ENCODE measurements around the gene ZNF277. TPM values are rescaled to one million over a fixed set of nuclear protein-coding genes. Genes with fewer than 3 reads are reported as not detected.

Gene ZNF277
- polyA plus RNA-seq, 2 of the 4 experiments (the other 2 are of a cell fraction): 23.4 to 31.9 TPM

DNA sequence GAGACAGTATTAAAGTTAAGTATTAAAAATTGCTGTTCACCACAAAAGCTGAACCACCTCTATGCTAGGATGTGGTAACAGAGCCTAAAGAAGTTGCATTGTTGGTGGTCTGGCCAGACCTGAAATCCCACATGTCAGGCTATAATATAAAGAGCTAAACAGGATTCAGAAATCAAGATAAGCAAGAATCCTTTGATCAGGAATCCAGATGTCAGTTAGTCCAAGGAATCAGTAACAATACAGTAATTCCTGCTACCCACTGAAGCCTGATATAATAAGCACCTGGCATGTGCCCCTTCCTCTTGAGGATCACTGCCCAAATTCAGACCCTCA is 48.9 kb downstream of the ZNF277 start:
- DNase-seq (ENCODE audit: low read depth in 1 of 2, low spot score in 1 of 2) (no peak), ATAC-seq (no peak), FAIRE-seq (no peak)
- Histone ChIP-seq H3K9me3 (no peaks in the 10 kb centered on the region), H3K4me1 (peaks cover 21% of the 10 kb centered on the region), H3K4me2 (no peak overlapping the region), H3K27ac (no peak overlapping the region), H3K4me3 (no peak overlapping the region)
- POLR2A ChIA-PET: no interaction called here
- CTCF ChIA-PET: no interaction called here
- no peak for TF ChIP-seq EHF (CRISPR knock-in tag; IDR thresholded peaks at IDR 0.05)
- TF ChIP-seq PHF8 (IDR thresholded peaks at IDR 0.05; ENCODE audit: borderline replicate concordance, low read depth): no peak
- TF ChIP-seq, protein P1, sequence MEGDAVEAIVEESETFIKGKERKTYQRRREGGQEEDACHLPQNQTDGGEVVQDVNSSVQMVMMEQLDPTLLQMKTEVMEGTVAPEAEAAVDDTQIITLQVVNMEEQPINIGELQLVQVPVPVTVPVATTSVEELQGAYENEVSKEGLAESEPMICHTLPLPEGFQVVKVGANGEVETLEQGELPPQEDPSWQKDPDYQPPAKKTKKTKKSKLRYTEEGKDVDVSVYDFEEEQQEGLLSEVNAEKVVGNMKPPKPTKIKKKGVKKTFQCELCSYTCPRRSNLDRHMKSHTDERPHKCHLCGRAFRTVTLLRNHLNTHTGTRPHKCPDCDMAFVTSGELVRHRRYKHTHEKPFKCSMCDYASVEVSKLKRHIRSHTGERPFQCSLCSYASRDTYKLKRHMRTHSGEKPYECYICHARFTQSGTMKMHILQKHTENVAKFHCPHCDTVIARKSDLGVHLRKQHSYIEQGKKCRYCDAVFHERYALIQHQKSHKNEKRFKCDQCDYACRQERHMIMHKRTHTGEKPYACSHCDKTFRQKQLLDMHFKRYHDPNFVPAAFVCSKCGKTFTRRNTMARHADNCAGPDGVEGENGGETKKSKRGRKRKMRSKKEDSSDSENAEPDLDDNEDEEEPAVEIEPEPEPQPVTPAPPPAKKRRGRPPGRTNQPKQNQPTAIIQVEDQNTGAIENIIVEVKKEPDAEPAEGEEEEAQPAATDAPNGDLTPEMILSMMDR (IDR thresholded peaks at IDR 0.05): no peak
- TF ChIP-seq, protein P2, sequence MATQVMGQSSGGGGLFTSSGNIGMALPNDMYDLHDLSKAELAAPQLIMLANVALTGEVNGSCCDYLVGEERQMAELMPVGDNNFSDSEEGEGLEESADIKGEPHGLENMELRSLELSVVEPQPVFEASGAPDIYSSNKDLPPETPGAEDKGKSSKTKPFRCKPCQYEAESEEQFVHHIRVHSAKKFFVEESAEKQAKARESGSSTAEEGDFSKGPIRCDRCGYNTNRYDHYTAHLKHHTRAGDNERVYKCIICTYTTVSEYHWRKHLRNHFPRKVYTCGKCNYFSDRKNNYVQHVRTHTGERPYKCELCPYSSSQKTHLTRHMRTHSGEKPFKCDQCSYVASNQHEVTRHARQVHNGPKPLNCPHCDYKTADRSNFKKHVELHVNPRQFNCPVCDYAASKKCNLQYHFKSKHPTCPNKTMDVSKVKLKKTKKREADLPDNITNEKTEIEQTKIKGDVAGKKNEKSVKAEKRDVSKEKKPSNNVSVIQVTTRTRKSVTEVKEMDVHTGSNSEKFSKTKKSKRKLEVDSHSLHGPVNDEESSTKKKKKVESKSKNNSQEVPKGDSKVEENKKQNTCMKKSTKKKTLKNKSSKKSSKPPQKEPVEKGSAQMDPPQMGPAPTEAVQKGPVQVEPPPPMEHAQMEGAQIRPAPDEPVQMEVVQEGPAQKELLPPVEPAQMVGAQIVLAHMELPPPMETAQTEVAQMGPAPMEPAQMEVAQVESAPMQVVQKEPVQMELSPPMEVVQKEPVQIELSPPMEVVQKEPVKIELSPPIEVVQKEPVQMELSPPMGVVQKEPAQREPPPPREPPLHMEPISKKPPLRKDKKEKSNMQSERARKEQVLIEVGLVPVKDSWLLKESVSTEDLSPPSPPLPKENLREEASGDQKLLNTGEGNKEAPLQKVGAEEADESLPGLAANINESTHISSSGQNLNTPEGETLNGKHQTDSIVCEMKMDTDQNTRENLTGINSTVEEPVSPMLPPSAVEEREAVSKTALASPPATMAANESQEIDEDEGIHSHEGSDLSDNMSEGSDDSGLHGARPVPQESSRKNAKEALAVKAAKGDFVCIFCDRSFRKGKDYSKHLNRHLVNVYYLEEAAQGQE (IDR thresholded peaks at IDR 0.05): no peak
- TF ChIP-seq NR3C1 (IDR thresholded peaks at IDR 0.05): no peak

DNA sequence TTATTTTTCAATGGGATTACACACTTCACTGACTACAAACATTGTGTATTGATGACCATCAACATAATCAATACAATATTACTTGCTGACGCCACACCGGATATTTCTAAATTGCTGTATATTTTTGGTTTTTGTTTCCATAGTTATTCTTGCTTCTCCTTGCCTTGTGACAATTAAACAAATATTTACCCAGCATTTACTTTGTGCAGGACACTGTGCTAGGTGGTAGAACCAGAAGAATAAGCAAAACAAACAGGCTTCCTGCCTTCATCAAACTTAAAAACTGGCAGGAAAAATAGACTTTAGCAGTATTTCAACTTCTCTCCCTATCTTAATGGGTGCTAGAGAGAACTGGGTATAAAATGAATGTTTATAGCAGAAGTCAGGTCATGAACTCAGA is 50.6 kb downstream of the ZNF277 start:
- no peaks in the 10 kb centered on the region for H3K9me3 ChIP-seq
- H3K4me1 ChIP-seq: peaks cover 21% of the 10 kb centered on the region
- DNase-seq (ENCODE audit: low read depth in 1 of 2, low spot score in 1 of 2) (no peak), ATAC-seq (no peak), FAIRE-seq (no peak)
- peak overlapping the region; percentile 15; the same call in 1 of the 3 replicates for H3K4me2 ChIP-seq
- H3K27ac ChIP-seq: no peak overlapping the region
- no peak overlapping the region for H3K4me3 ChIP-seq
- POLR2A ChIA-PET: no interaction called here
- TF ChIP-seq RARB (CRISPR knock-in tag; IDR thresholded peaks at IDR 0.05): no peak
- CTCF ChIA-PET: no interaction called here
- WGBS (ENCODE audit: missing lambda C conversion rate): 72% methylated on average over 2 of the region's 2 CpGs

DNA sequence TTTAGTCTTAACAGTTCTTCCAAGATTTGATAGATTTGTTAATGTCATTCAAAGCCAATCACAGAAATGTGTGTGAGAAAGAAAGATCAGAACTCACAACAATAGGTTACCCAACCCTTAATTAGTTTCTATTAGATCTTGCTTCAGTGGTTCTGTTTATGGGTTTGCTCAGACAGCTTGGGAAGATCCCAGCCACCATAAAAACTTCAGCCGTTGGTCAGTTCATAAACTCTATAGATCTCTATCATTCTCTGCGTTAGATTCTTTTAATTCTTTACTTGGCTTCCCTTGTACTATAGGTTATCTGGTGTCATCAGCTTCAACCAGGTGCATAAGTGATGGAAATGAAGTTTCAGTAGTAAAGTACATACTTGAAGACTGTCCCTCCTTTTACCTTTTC is 54.4 kb downstream of the ZNF277 start:
- Histone ChIP-seq H3K4me1 (peaks cover 8% of the 10 kb centered on the region; the same call in 2 of the 3 replicates), H3K9me3 (no peaks in the 10 kb centered on the region), H3K27ac (no peak overlapping the region), H3K4me2 (no peak overlapping the region), H3K4me3 (no peak overlapping the region)
- DNase-seq (ENCODE audit: low read depth in 1 of 2, low spot score in 1 of 2): no peak
- no peak for ATAC-seq
- ChIA-PET CTCF (no interaction called here), POLR2A (no interaction called here)
- no peak for FAIRE-seq
- TF ChIP-seq HOXB13 (CRISPR knock-in tag; IDR thresholded peaks at IDR 0.05; ENCODE audit: low read depth) (no peak), CEBPB (IDR thresholded peaks at IDR 0.05) (no peak)
- WGBS (ENCODE audit: missing lambda C conversion rate): 97% methylated on average over 2 of the region's 2 CpGs

DNA sequence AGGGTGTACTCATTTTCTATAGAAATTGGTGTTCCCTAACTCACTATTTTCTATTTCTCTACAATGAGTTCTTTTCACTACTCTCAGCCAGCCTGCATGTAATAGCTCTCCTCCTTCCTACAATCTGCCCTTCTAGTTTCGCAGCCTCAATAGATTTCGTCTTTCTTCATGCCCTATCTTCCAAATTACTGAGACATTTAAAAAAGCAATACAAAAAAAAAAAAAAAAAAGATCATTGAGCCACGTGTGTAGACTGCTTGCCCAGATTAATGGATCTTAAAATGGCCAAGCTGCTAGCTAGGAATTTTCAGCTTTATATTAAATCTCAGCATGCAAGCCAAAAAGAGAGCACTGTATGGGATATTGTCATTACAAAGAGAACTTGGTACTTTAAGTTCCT is 55.5 kb downstream of the ZNF277 start:
- FAIRE-seq: no peak
- no peak overlapping the region for H3K4me3 ChIP-seq
- no peak overlapping the region for H3K4me2 ChIP-seq
- CTCF ChIA-PET: no interaction called here
- H3K27ac ChIP-seq: no peak overlapping the region
- 78% methylated on average over 3 of the region's 3 CpGs for WGBS (ENCODE audit: missing lambda C conversion rate)
- no peaks in the 10 kb centered on the region for H3K9me3 ChIP-seq
- peaks cover 10% of the 10 kb centered on the region for H3K4me1 ChIP-seq
- TF ChIP-seq RNF2 (IDR thresholded peaks at IDR 0.05; ENCODE audit: borderline replicate concordance, low read depth): no peak
- no peak for TF ChIP-seq TFCP2L1 (CRISPR knock-in tag; IDR thresholded peaks at IDR 0.05)
- no peak for TF ChIP-seq EHMT2 (IDR thresholded peaks at IDR 0.05; ENCODE audit: low read depth)
- no peak for TF ChIP-seq FOSL2 (IDR thresholded peaks at IDR 0.05)
- no peak for TF ChIP-seq FOSL2 (CRISPR knock-in tag; IDR thresholded peaks at IDR 0.05)
- no peak for TF ChIP-seq SREBF2 (IDR thresholded peaks at IDR 0.05)
- no peak for TF ChIP-seq CBX8 (IDR thresholded peaks at IDR 0.05)
- ATAC-seq: no peak
- no peak for DNase-seq (ENCODE audit: low read depth in 1 of 2, low spot score in 1 of 2)
- POLR2A ChIA-PET: interaction anchor here (0.6 kb wide), 1 partner anchor 56 kb away, joined by 3 read pairs; the partner anchor contains the start of gene ZNF277
